SU-DHL-6 (cell line): ENCODE data around the gene CTNNA2.

Source experiments
- H2AFZ ChIP-seq: fragments of 200-600 bp; sonication (generic); 2 replicates; pipeline ENCODE4 v1.6.1; 2014; ENCODE audit warnings: low read depth, mild to moderate bottlenecking, moderate library complexity, mixed read lengths, antibody characterized with exemption, low read length; ENCODE audit not compliant: severe bottlenecking
- H3F3A ChIP-seq: fragments of 200-600 bp; shearing (Covaris generic); 2 replicates; pipeline ENCODE4 v1.6.0; 2016; ENCODE audit warnings: antibody characterized with exemption, mild to moderate bottlenecking; ENCODE audit not compliant: insufficient read depth
- H3K27ac ChIP-seq: fragments of 200-600 bp; sonication (generic); 2 replicates; pipeline ENCODE4 v1.5.1; 2016; ENCODE audit warnings: low read depth, mild to moderate bottlenecking, low read length, moderate library complexity, mixed read lengths
- H3K27me3 ChIP-seq: fragments of 200-600 bp; sonication (generic), shearing (Covaris generic); 2 replicates; pipeline ENCODE4 v1.6.0; 2014; ENCODE audit warnings: mild to moderate bottlenecking, low read length
- H3K36me3 ChIP-seq: fragments of 200-600 bp; sonication (generic); 2 replicates; pipeline ENCODE4 v1.6.1; 2014; ENCODE audit warnings: mild to moderate bottlenecking, low read length, mixed read lengths
- H3K4me2 ChIP-seq: fragments of 300-600, 200-600 bp; shearing (Covaris generic), sonication (generic); 2 replicates; pipeline ENCODE4 v1.6.0; 2014; ENCODE audit warnings: low read length, low read depth, mild to moderate bottlenecking; ENCODE audit not compliant: poor library complexity, severe bottlenecking
- H3K4me3 ChIP-seq: fragments of 200-600 bp; sonication (generic); 2 replicates; pipeline ENCODE4 v1.5.1; 2014; ENCODE audit warnings: antibody characterized with exemption, low read length, mild to moderate bottlenecking, mixed read lengths; ENCODE audit not compliant: insufficient read depth, poor library complexity, severe bottlenecking
- H3K79me2 ChIP-seq: fragments of 200-600 bp; sonication (generic); 2 replicates; pipeline ENCODE4 v1.6.1; 2014; ENCODE audit warnings: mild to moderate bottlenecking, low read length, moderate library complexity; ENCODE audit not compliant: insufficient read depth
- H3K9ac ChIP-seq: fragments of 200-600 bp; sonication (generic); 2 replicates; pipeline ENCODE4 v1.7.0; 2014; ENCODE audit warnings: mild to moderate bottlenecking, low read length
- H3K9me2 ChIP-seq: fragments of 200-600 bp; sonication (generic); replicated peaks from 2 replicates; pipeline ENCODE4 v1.6.1; 2014; ENCODE audit warnings: low read length; ENCODE audit not compliant: insufficient read depth
- H3K9me3 ChIP-seq: fragments of 200-600 bp; sonication (generic); 2 replicates; pipeline ENCODE4 v1.6.1; 2014; ENCODE audit warnings: low read length, mixed read lengths; ENCODE audit not compliant: insufficient read depth
- H4K20me1 ChIP-seq: fragments of 200-600 bp; sonication (generic); 2 replicates; pipeline ENCODE4 v1.6.1; 2014; ENCODE audit warnings: low read depth, mild to moderate bottlenecking, antibody characterized with exemption, low read length, moderate library complexity, mixed read lengths
- EZH2phosphoT487 ChIP-seq: fragments of 200-600 bp; sonication (generic), shearing (Covaris generic); conservative IDR thresholded peaks from 2 replicates; pipeline ENCODE4 v1.6.1; 2018; ENCODE audit warnings: mild to moderate bottlenecking, antibody characterized with exemption, low read length, moderate library complexity, mixed read lengths
- TF ChIP-seq, protein P1 (sequence below): fragments of 200-600 bp; sonication (generic); IDR thresholded peaks from one replicate; pipeline ENCODE4 v1.5.1; 2017; ENCODE audit warnings: antibody characterized with exemption, mild to moderate bottlenecking, low read length, moderate library complexity; ENCODE audit not compliant: insufficient read depth, poor library complexity, severe bottlenecking

Gene CTNNA2

DNA sequence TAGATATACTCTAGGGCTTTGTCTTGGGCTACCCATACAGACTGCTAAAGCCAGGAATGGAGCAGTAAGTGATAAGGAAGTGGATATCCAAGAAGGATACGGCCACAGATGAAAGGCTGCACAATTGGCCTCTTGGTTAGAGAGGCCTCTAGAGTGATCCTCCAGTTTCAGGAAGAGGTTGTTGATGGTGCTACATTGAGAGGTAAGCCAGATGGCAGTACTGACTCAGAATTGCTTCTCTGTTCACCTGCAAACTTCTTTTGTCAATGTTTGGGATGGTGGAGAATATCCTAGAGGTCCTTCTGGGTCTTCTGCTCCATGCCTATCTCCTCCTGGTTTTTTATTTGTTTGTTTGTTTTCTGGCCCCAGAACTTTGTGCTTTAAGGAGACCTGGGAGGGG, 1018.5 kb downstream of the CTNNA2 start:
- no peaks in the 10 kb centered on the region for H3F3A ChIP-seq
- no peak overlapping the region for H3K4me3 ChIP-seq
- H3K4me2 ChIP-seq = no peak overlapping the region
- no peaks in the 10 kb centered on the region for H3K9me2 ChIP-seq
- no peaks in the 10 kb centered on the region for H3K36me3 ChIP-seq
- no peaks in the 10 kb centered on the region for H3K27me3 ChIP-seq
- no peak overlapping the region for H2AFZ ChIP-seq
- H3K9ac ChIP-seq = no peak overlapping the region
- H3K27ac ChIP-seq = no peak overlapping the region
- H3K9me3 ChIP-seq = no peaks in the 10 kb centered on the region
- H3K79me2 ChIP-seq = no peaks in the 10 kb centered on the region
- no peak for TF ChIP-seq EZH2phosphoT487
- TF ChIP-seq, protein P1, sequence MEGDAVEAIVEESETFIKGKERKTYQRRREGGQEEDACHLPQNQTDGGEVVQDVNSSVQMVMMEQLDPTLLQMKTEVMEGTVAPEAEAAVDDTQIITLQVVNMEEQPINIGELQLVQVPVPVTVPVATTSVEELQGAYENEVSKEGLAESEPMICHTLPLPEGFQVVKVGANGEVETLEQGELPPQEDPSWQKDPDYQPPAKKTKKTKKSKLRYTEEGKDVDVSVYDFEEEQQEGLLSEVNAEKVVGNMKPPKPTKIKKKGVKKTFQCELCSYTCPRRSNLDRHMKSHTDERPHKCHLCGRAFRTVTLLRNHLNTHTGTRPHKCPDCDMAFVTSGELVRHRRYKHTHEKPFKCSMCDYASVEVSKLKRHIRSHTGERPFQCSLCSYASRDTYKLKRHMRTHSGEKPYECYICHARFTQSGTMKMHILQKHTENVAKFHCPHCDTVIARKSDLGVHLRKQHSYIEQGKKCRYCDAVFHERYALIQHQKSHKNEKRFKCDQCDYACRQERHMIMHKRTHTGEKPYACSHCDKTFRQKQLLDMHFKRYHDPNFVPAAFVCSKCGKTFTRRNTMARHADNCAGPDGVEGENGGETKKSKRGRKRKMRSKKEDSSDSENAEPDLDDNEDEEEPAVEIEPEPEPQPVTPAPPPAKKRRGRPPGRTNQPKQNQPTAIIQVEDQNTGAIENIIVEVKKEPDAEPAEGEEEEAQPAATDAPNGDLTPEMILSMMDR = no peak
- H4K20me1 ChIP-seq = no peaks in the 10 kb centered on the region

DNA sequence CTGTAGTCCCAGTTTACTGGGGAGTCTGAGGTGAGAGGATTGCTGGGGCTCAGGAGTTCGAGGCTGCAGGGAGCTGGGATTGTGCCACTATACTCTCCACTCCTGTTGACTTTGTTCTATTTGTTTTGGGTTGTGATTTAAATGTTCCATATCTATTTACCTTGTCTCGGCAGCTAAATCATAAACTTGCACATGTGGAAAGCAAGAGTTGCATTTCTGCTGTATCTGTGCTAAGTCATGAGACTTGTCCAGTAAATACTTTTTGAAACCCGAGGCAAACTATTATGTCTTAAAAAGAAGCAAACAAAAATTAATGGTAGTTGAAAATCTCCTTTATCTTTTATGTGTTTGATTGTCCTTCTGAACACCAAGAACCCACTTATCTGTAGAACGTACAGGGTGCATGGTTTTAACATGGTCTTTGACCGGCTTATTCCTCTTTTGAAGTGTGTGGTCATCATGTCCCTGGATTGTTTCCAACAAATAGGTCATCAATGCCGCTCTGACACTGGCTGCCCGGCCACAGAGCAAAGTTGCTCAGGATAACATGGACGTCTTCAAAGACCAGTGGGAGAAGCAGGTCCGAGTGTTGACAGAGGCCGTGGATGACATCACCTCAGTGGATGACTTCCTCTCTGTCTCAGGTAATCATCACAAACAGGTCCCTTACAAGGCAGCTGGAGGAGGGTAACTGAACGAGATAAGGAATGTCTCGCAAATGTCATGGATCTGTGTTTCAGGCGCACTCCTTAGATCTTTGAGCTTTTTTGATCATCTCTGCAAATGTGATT, 1032.8 kb downstream of the CTNNA2 start:
- no peaks in the 10 kb centered on the region for H3K9me2 ChIP-seq
- H3K27ac ChIP-seq = no peak overlapping the region
- no peak overlapping the region for H3K4me3 ChIP-seq
- H3K4me2 ChIP-seq = no peak overlapping the region
- no peak overlapping the region for H3K9ac ChIP-seq
- TF ChIP-seq, protein P1 = no peak
- no peak for TF ChIP-seq EZH2phosphoT487
- H3K9me3 ChIP-seq = no peaks in the 10 kb centered on the region
- H2AFZ ChIP-seq = no peak overlapping the region
- H3K79me2 ChIP-seq = no peaks in the 10 kb centered on the region
- no peaks in the 10 kb centered on the region for H3K27me3 ChIP-seq
- no peaks in the 10 kb centered on the region for H3F3A ChIP-seq
- no peaks in the 10 kb centered on the region for H3K36me3 ChIP-seq
- no peaks in the 10 kb centered on the region for H4K20me1 ChIP-seq

DNA sequence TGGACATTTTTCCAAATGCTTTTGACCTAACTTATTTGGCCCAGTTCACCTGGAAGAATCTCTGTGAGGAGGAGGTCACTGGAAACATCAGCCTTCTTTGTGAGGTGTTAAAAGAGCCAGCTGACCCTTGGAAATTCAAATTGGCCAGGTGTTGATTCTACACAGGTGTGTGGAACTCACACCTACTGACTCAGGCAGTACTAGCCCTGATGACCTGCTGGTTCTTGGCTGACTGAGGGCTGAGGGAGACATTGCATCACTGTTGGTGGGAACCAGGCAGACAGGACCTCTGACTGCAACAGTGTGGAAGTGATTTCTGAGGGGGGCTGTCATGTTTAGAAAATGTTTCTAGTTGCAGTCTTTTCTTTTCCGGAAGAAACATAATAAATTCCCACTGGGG, 1033.9 kb downstream of the CTNNA2 start:
- no peak overlapping the region for H3K4me3 ChIP-seq
- no peak overlapping the region for H3K4me2 ChIP-seq
- H3K9ac ChIP-seq = no peak overlapping the region
- H3K27ac ChIP-seq = no peak overlapping the region
- H3F3A ChIP-seq = no peaks in the 10 kb centered on the region
- H4K20me1 ChIP-seq = no peaks in the 10 kb centered on the region
- no peaks in the 10 kb centered on the region for H3K79me2 ChIP-seq
- H2AFZ ChIP-seq = no peak overlapping the region
- no peaks in the 10 kb centered on the region for H3K9me3 ChIP-seq
- no peaks in the 10 kb centered on the region for H3K36me3 ChIP-seq
- no peaks in the 10 kb centered on the region for H3K9me2 ChIP-seq
- no peaks in the 10 kb centered on the region for H3K27me3 ChIP-seq
- TF ChIP-seq, protein P1 = no peak
- no peak for TF ChIP-seq EZH2phosphoT487
